MM.1S (cell line): Measurements from ENCODE around the gene ITSN1.

Source experiments
- CTCF ChIP-seq: fragments of 300-600 bp; sonication (generic); IDR thresholded peaks from 2 replicates; pipeline ENCODE4 v1.5.1; 2016; ENCODE audit warnings: antibody characterized with exemption, low read length, mixed read lengths
- EZH2 ChIP-seq: fragments of 300-600 bp; sonication (generic); optimal IDR thresholded peaks from 2 replicates; pipeline ENCODE3; 2017; ENCODE audit warnings: low read depth, mild to moderate bottlenecking, antibody characterized with exemption, low read length, mixed read lengths
- EZH2phosphoT487 ChIP-seq: fragments of 300-600 bp; sonication (generic); IDR thresholded peaks from 2 replicates; pipeline ENCODE4 v1.6.1; 2018; ENCODE audit warnings: antibody characterized with exemption, low read length

GRCh38 chr21:33682992-33683627 is 40.8 kb downstream of the ITSN1 start:
- TF ChIP-seq CTCF: no peak
- no peak for TF ChIP-seq EZH2
- TF ChIP-seq EZH2phosphoT487: no peak
